NB4 (cell line): Measurements from ENCODE around the gene TOR1A.

Experiments used
- DNase-seq: peaks from one replicate; pipeline ENCODE4 v3.0.0; 2010; ENCODE audit warnings: low read depth
- H3K4me3 ChIP-seq: one replicate; pipeline ENCODE4 v1.5.1; 2011; ENCODE audit warnings: mild to moderate bottlenecking, low read depth, low read length, moderate library complexity
- MYC ChIP-seq: IDR thresholded peaks from 2 replicates; pipeline ENCODE4 v1.6.1; 2011; ENCODE audit warnings: low read depth, low read length
- POLR2A ChIP-seq: IDR thresholded peaks from 2 replicates; pipeline ENCODE4 v1.6.1; 2011; ENCODE audit warnings: mild to moderate bottlenecking; ENCODE audit not compliant: insufficient read length; ENCODE audit errors: extremely low read depth
- TF ChIP-seq, protein P1 (sequence below): IDR thresholded peaks from one replicate; pipeline ENCODE4 v1.5.1; 2012; ENCODE audit warnings: low read depth, low read length
- TF ChIP-seq, protein P2 (sequence below): IDR thresholded peaks from 2 replicates; pipeline ENCODE4 v1.6.1; 2011; ENCODE audit warnings: low read depth, low read length

The TOR1A gene

DNA sequence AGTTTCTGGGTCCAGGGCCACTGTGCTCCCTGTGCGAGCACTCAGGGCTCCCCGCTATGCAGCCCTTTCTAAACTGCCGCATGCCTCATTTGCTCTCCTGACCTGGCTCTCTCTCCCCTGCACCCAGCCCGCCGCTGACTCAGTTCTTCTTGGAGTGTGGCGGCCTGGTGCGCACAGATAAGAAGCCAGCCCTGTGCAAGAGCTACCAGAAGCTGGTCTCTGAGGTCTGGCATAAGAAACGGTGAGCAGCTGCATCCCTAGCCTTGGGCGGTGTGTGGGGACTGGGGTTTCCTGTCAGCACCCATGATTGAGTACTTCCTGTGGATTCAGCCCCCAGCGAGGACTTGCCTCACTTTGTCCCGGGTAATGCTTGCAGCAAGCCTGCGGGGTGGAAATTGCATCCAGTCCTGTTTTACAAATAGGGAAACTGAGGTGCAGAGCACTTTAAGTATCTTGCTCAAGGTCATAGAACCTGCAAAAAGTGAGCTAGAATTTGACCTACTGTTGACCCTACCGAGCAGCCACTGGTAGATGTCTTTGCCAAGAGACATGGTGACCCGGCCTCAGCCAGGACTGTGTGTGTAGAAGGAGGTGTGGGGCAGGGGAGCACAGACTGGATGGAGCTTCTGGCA lies 39.2 kb upstream of the TOR1A start:
- peak; percentile 99 for DNase-seq
- no peak overlapping the region for H3K4me3 ChIP-seq
- TF ChIP-seq, protein P1, sequence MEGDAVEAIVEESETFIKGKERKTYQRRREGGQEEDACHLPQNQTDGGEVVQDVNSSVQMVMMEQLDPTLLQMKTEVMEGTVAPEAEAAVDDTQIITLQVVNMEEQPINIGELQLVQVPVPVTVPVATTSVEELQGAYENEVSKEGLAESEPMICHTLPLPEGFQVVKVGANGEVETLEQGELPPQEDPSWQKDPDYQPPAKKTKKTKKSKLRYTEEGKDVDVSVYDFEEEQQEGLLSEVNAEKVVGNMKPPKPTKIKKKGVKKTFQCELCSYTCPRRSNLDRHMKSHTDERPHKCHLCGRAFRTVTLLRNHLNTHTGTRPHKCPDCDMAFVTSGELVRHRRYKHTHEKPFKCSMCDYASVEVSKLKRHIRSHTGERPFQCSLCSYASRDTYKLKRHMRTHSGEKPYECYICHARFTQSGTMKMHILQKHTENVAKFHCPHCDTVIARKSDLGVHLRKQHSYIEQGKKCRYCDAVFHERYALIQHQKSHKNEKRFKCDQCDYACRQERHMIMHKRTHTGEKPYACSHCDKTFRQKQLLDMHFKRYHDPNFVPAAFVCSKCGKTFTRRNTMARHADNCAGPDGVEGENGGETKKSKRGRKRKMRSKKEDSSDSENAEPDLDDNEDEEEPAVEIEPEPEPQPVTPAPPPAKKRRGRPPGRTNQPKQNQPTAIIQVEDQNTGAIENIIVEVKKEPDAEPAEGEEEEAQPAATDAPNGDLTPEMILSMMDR: no peak
- TF ChIP-seq POLR2A (no peak), MYC (peak; percentile 51; the same call in 1 of the 2 replicates)
- TF ChIP-seq, protein P2, sequence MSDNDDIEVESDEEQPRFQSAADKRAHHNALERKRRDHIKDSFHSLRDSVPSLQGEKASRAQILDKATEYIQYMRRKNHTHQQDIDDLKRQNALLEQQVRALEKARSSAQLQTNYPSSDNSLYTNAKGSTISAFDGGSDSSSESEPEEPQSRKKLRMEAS: peak; percentile 61

DNA sequence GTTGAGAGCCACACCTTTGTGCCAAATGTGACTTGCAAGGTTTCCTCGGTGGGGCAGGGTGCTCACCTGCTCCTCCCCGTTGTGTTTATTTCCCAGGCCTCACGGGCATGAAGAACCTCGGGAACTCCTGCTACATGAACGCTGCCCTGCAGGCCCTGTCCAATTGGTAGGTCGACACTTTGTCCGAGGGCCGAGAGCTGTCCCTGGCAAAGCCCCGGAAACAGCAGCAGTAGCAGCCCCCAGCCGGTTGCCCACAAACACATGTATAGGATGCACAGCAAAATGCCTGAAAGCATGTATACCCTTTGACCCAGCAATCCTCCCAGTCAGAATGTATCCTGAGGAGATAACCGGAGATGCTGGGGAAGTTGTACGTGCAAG lies 37.5 kb upstream of the TOR1A start:
- H3K4me3 ChIP-seq: no peak overlapping the region
- DNase-seq: no peak
- TF ChIP-seq POLR2A (no peak), MYC (no peak)
- TF ChIP-seq, protein P2: no peak
- TF ChIP-seq, protein P1: no peak

DNA sequence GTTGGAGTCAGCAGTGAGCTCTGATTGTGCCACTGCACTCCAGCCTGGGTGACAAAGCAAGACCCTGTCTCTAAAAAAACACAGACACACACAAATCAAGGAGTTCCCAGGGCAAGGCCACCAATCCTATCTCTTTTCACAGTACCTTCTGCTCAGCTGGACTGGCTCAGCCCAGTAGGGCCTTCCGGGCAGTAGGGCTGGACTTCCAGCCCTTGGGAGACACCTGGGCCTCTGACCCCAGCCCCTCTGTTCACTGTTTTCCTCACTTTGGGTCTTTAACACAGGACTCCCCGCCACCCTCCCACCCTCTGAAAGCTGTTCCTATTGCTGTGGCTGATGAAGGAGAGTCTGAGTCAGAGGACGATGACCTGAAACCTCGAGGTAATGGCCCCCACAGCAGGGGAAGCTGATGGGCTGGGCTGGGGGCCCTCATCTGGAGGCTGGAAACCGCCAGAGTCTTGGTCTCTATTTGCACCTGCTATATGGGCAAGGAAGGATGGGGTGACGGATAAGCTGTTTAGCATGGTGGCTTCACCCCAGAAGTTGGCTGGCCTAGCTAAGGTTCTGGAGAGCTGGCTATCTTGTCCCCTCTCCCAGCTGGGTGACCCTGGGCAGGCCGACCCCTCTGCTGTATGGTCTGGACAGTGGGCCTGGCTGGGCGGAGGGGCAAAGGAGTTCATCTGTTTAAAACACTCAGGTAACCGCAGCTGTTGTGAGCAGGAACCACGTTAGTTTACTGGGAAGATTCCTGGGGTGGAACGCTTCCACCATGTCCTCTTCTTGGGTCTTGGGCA lies 36.9 kb upstream of the TOR1A start:
- DNase-seq: peak; percentile 62
- TF ChIP-seq MYC (no peak), POLR2A (no peak)
- TF ChIP-seq, protein P2: 0 out of 2 replicates have a peak, but pooled peaks have one; percentile 13
- TF ChIP-seq, protein P1: no peak

DNA sequence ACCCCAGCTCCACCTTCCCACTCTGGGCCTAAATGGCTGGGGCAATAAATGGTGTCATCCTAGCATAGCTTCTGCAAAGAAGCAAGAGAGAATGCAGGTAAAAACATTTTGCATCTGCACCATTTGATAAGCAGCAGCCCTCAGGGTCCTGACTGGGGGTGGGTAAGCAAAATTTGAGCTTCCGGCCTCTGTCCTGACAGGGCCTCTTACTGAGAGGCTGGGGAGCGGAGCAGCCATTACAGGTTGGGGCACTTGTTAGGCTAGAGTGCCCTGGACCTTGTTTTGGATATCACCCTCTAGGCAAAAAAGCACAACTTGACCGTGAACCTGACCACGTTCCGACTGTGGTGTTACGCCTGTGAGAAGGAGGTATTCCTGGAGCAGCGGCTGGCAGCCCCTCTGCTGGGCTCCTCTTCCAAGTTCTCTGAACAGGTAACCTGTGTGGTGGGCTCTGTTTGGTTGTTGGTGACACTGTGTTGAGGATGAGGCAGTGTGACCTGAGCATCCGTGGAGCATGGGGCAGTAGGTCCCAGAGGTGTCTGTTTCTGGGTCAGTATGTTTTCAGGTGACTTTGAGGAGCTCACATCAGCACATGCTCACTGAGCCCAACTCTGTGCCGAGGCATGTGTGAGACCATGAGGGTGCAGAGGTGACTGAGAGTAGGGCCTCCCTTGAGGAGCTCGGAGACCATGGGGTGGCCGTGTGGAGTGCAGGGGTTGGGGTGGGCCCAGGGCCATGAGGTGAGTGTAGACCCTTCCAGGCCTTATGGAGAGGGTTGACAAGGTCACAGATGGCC lies 34.4 kb upstream of the TOR1A start:
- TF ChIP-seq MYC (no peak), POLR2A (no peak)
- TF ChIP-seq, protein P1: no peak
- TF ChIP-seq, protein P2: no peak
- DNase-seq: no peak
- H3K4me3 ChIP-seq: no peak overlapping the region

More for the DNA sequence above, 36.9 kb upstream of the TOR1A start:
- H3K4me3 ChIP-seq: no peak overlapping the region

DNA sequence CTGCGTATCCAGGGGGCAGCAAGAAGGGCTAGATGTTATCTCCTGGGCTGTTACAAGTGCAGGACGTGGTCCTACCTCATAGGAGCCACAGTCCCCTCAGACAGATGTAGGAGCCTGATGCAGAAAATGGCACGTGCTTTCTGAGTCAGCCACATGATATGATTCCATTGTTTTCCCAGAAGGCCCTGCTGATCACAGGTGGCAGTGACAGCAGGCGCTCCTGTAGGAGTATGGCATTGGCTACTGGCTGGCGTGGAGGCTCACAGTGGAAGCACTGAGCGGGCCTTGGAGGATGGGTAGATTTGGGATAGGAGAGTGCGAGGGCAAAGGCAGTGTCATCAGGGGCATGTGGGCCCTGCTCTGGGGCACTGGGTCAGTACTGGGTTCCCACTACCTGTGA lies 33.3 kb upstream of the TOR1A start:
- no peak for DNase-seq
- TF ChIP-seq, protein P2: no peak
- TF ChIP-seq MYC (no peak), POLR2A (no peak)
- TF ChIP-seq, protein P1: no peak
- no peak overlapping the region for H3K4me3 ChIP-seq
